Measurements from ENCODE around the gene EXOC6. TPM values are rescaled to one million over a fixed set of nuclear protein-coding genes. Genes with fewer than 3 reads are reported as not detected.

Gene EXOC6
- total RNA-seq, 1 experiment from 2014 or later = 9.3 TPM

DNA sequence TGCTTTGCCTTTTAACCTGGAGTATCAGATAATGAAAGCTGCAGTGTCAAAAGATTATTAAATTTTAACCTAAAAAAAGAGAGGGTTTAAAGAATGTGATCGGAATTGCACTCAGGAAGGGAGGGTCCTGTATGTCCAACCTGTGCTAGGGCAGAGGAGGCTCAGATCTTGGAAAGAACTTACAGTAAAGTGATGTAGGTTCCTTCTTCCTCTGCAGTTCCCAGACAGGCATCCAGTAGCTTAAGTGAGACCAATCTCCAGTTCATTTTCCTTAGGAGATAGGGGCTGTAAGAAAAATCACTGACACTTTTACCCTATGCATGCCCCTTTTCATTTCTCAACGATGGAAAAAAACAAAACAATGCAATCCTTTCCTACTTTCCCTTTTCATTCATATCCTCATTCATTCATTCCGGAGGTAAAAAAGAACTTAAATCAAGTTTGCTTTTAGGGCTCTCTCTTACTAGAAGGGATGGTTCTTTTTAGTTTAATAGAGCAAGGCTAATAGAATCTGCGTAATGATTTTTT is 28.3 kb downstream of the EXOC6 start:
- no peak overlapping the region for H3K27ac ChIP-seq
- H3K4me2 ChIP-seq = no peak overlapping the region
- no peaks in the 10 kb centered on the region for H4K20me1 ChIP-seq (ENCODE audit: insufficient read depth)
- H3K79me2 ChIP-seq (ENCODE audit: low read depth) = peaks cover 9% of the 10 kb centered on the region; the same call in 1 of the 2 replicates
- no peak overlapping the region for H2AFZ ChIP-seq
- H3K36me3 ChIP-seq (ENCODE audit: low read depth) = no peaks in the 10 kb centered on the region
- POLR2A ChIA-PET (ENCODE audit: unreplicated experiment) = no interaction called here
- H3K9me3 ChIP-seq (ENCODE audit: insufficient read depth, low read depth) = no peaks in the 10 kb centered on the region
- no peak overlapping the region for H3K4me3 ChIP-seq
- CTCF ChIA-PET = no interaction called here
- intact Hi-C loops (cut with micrococcal nuclease; ENCODE audit: unreplicated experiment) = no loop called here
- BruUV-seq (replicated peaks) = no TSS peak
- no peaks in the 10 kb centered on the region for H3F3A ChIP-seq (ENCODE audit: insufficient read depth, low read depth)
- DNase-seq = no peak
- 0 out of 2 replicates have a peak, but pooled peaks cover 6% of the 10 kb centered on the region for H3K4me1 ChIP-seq (replicated peaks; ENCODE audit: insufficient read depth)
- no peaks in the 10 kb centered on the region for H3K9me2 ChIP-seq (ENCODE audit: insufficient read depth)
- TF ChIP-seq, protein P1, sequence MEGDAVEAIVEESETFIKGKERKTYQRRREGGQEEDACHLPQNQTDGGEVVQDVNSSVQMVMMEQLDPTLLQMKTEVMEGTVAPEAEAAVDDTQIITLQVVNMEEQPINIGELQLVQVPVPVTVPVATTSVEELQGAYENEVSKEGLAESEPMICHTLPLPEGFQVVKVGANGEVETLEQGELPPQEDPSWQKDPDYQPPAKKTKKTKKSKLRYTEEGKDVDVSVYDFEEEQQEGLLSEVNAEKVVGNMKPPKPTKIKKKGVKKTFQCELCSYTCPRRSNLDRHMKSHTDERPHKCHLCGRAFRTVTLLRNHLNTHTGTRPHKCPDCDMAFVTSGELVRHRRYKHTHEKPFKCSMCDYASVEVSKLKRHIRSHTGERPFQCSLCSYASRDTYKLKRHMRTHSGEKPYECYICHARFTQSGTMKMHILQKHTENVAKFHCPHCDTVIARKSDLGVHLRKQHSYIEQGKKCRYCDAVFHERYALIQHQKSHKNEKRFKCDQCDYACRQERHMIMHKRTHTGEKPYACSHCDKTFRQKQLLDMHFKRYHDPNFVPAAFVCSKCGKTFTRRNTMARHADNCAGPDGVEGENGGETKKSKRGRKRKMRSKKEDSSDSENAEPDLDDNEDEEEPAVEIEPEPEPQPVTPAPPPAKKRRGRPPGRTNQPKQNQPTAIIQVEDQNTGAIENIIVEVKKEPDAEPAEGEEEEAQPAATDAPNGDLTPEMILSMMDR (conservative IDR thresholded peaks at IDR 0.05) = no peak
- TF ChIP-seq EZH2 (IDR thresholded peaks at IDR 0.05; ENCODE audit: low read depth) = no peak
- no peaks in the 10 kb centered on the region for H3K27me3 ChIP-seq (ENCODE audit: insufficient read depth, low read depth)

DNA sequence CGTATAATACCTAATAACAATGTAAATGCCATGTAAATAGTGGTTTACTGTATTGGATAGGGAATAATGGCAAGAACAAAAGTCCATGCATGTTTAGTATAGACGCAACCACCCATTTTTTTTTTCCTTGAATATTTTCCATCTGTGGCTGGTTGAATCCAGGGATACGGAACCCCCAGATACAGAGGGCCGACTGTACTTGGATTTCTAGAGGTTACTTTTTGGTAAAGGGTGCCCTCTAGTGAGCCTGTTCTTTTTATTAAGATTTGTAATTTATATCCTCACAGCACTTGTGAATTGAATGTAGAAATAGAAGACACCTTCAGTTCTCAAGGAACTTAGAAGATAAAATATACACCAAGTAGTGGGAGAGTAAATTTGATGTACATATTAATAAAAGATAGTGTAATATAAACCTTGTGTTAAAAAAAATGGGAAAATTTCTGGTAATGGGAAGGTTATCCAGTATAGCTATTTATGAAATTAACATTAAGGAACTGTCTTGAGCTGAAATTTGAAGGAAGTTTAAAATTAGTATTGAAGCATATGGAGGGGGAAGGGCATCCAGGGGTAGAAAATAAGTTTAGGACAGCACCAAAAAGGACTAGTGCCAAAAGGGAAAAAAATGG is 32.0 kb downstream of the EXOC6 start:
- BruUV-seq (replicated peaks) = no TSS peak
- CTCF ChIA-PET = no interaction called here
- intact Hi-C loops (cut with micrococcal nuclease; ENCODE audit: unreplicated experiment) = loop anchor here (2.0 to 10.0 kb wide), 3 partner anchors 38 to 624 kb away; no protein-coding TSS in a partner anchor

DNA sequence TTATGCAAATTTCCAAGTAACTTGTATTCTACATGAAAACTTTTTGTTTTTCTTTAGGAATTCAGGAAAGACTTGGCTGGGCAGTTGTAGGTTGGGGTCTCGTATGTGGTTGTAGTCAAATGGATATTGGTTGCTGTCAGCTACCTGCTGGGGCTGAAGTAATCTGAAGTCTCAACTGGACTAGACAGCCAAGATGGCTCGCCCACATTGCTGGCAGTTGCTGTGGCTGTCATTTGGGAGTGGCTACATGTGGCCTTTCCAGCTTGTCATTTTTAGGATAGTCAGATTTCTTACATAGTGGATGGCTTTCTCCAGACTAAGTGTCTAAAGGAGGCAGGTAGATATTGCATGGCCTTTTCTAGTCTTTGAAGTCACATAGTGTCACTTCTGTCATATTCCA is 32.6 kb downstream of the EXOC6 start:
- no TSS peak for BruUV-seq (replicated peaks)
- H3K27me3 ChIP-seq (ENCODE audit: insufficient read depth, low read depth) = no peaks in the 10 kb centered on the region
- H3K9me3 ChIP-seq (ENCODE audit: insufficient read depth, low read depth) = no peaks in the 10 kb centered on the region
- intact Hi-C loops (cut with micrococcal nuclease; ENCODE audit: unreplicated experiment) = loop anchor here (2.0 to 10.0 kb wide), 3 partner anchors 39 to 624 kb away; no protein-coding TSS in a partner anchor
- 0 out of 2 replicates have a peak, but pooled peaks cover 5% of the 10 kb centered on the region for H3K79me2 ChIP-seq (ENCODE audit: low read depth)
- DNase-seq = no peak
- H3K4me1 ChIP-seq (replicated peaks; ENCODE audit: insufficient read depth) = no peaks in the 10 kb centered on the region
- H3K4me3 ChIP-seq = no peak overlapping the region
- ChIA-PET POLR2A (ENCODE audit: unreplicated experiment) (no interaction called here), CTCF (no interaction called here)
- H4K20me1 ChIP-seq (ENCODE audit: insufficient read depth) = no peaks in the 10 kb centered on the region
- TF ChIP-seq, protein P1 (conservative IDR thresholded peaks at IDR 0.05) = no peak
- no peak for TF ChIP-seq EZH2 (IDR thresholded peaks at IDR 0.05; ENCODE audit: low read depth)
- no peaks in the 10 kb centered on the region; the same call in 1 of the 2 replicates for H3F3A ChIP-seq (ENCODE audit: insufficient read depth, low read depth)
- no peak overlapping the region for H3K4me2 ChIP-seq
- H3K9me2 ChIP-seq (ENCODE audit: insufficient read depth) = no peaks in the 10 kb centered on the region
- H2AFZ ChIP-seq = no peak overlapping the region
- H3K36me3 ChIP-seq (ENCODE audit: low read depth) = no peaks in the 10 kb centered on the region
- H3K27ac ChIP-seq = no peak overlapping the region

More for the DNA sequence above, 32.0 kb downstream of the EXOC6 start:
- no peaks in the 10 kb centered on the region for H3K27me3 ChIP-seq (ENCODE audit: insufficient read depth, low read depth)
- H2AFZ ChIP-seq = no peak overlapping the region
- H4K20me1 ChIP-seq (ENCODE audit: insufficient read depth) = no peaks in the 10 kb centered on the region
- DNase-seq = peak in 1 of 2 experiments; percentile 9
- no peaks in the 10 kb centered on the region for H3K36me3 ChIP-seq (ENCODE audit: low read depth)
- H3K4me3 ChIP-seq = no peak overlapping the region
- no peaks in the 10 kb centered on the region; the same call in 1 of the 2 replicates for H3F3A ChIP-seq (ENCODE audit: insufficient read depth, low read depth)
- no peaks in the 10 kb centered on the region for H3K9me3 ChIP-seq (ENCODE audit: insufficient read depth, low read depth)
- H3K79me2 ChIP-seq (ENCODE audit: low read depth) = 0 out of 2 replicates have a peak, but pooled peaks cover 5% of the 10 kb centered on the region
- POLR2A ChIA-PET (ENCODE audit: unreplicated experiment) = no interaction called here
- H3K27ac ChIP-seq = no peak overlapping the region
- H3K4me2 ChIP-seq = no peak overlapping the region
- no peaks in the 10 kb centered on the region for H3K9me2 ChIP-seq (ENCODE audit: insufficient read depth)
- no peaks in the 10 kb centered on the region for H3K4me1 ChIP-seq (replicated peaks; ENCODE audit: insufficient read depth)
- TF ChIP-seq EZH2 (IDR thresholded peaks at IDR 0.05; ENCODE audit: low read depth) = no peak
- TF ChIP-seq, protein P1 (conservative IDR thresholded peaks at IDR 0.05) = peak; percentile 76

Data from PC-9 (cell line).